Osteocyte (in vitro differentiated cells): ENCODE data around the gene FBXL7. TPM values are rescaled to one million over a fixed set of nuclear protein-coding genes. Genes with fewer than 3 reads are reported as not detected.

Experiments
- DNase-seq: peaks from one replicate; pipeline ENCODE4 v3.0.0; 2021; ENCODE audit warnings: mixed read lengths; ENCODE audit not compliant: unreplicated experiment; ENCODE audit errors: extremely low spot score
- H3K27ac Mint-ChIP-seq: one replicate; pipeline ENCODE4 v1.8.0; 2021; ENCODE audit warnings: mild to moderate bottlenecking, mixed read lengths; ENCODE audit not compliant: unreplicated experiment
- H3K27me3 Mint-ChIP-seq: one replicate; pipeline ENCODE4 v1.8.0; 2021; ENCODE audit warnings: mixed read lengths; ENCODE audit not compliant: unreplicated experiment
- H3K36me3 Mint-ChIP-seq: one replicate; pipeline ENCODE4 v1.8.0; 2021; ENCODE audit warnings: mixed read lengths; ENCODE audit not compliant: unreplicated experiment
- H3K4me1 Mint-ChIP-seq: one replicate; pipeline ENCODE4 v1.8.0; 2021; ENCODE audit warnings: mixed read lengths; ENCODE audit not compliant: unreplicated experiment
- H3K4me3 Mint-ChIP-seq: one replicate; pipeline ENCODE4 v1.8.0; 2021; ENCODE audit warnings: mild to moderate bottlenecking, moderate library complexity, mixed read lengths; ENCODE audit not compliant: unreplicated experiment
- H3K9me3 Mint-ChIP-seq: one replicate; pipeline ENCODE4 v1.8.0; 2021; ENCODE audit warnings: mixed read lengths; ENCODE audit not compliant: unreplicated experiment
- total RNA-seq: library from RNA; stranded (reverse); gene quantifications from 2 replicates; pipeline ENCODE4 v1.2.1, GENCODE V29; 2021
- TF ChIP-seq, protein P1 (sequence below): fragments of 200-600 bp; sonication (generic); IDR thresholded peaks from 2 replicates; pipeline ENCODE4 v1.5.0; 2021; ENCODE audit warnings: antibody characterized with exemption, mild to moderate bottlenecking, moderate library complexity

The FBXL7 gene
- total RNA-seq, 1 donor from 2014 or later = 28.4 TPM

DNA sequence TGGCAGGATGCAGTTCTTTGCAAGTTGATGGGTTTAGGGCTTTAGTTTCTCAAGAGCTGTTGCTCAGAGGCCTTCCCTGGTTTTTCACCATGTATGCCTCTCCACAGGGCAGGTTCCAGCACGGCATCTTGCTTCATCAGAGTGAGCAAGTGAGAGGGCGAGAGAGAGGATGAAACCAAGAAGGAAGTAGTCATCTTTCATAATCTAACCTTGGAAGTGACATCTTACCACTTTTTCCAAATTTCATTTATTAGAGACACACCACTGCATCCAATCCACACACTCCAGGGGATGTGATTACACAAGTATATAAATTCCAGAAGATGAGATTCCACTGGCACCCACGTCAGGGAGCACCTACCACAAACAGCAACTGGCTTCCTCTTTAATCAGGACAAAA, 385.2 kb downstream of the FBXL7 start:
- H3K9me3 Mint-ChIP-seq = no peaks in the 10 kb centered on the region
- H3K36me3 Mint-ChIP-seq = peaks cover 3% of the 10 kb centered on the region
- no peaks in the 10 kb centered on the region for H3K27me3 Mint-ChIP-seq
- no peak for DNase-seq
- peaks cover 2% of the 10 kb centered on the region for H3K4me1 Mint-ChIP-seq
- H3K4me3 Mint-ChIP-seq = no peak overlapping the region
- H3K27ac Mint-ChIP-seq = no peak overlapping the region
- TF ChIP-seq, protein P1, sequence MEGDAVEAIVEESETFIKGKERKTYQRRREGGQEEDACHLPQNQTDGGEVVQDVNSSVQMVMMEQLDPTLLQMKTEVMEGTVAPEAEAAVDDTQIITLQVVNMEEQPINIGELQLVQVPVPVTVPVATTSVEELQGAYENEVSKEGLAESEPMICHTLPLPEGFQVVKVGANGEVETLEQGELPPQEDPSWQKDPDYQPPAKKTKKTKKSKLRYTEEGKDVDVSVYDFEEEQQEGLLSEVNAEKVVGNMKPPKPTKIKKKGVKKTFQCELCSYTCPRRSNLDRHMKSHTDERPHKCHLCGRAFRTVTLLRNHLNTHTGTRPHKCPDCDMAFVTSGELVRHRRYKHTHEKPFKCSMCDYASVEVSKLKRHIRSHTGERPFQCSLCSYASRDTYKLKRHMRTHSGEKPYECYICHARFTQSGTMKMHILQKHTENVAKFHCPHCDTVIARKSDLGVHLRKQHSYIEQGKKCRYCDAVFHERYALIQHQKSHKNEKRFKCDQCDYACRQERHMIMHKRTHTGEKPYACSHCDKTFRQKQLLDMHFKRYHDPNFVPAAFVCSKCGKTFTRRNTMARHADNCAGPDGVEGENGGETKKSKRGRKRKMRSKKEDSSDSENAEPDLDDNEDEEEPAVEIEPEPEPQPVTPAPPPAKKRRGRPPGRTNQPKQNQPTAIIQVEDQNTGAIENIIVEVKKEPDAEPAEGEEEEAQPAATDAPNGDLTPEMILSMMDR = no peak

DNA sequence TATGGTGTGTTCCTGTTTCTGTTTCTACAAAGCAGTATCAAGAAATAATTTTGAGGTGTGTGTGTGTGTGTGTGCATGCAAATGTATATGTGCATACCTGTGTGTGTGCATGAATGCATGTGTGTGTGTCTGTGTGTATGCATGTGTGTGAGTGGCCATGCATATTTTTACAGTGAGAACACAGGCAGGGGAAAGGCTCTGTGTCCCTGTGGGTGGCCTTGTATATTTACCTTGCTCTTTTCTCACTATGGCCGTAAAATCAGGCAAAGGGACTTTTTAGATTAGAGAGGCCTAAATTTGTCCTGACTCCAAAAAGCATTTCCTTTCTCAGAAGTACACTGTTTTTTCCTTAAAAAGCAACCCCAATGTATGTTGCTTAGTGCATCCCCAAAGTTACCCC, 386.2 kb downstream of the FBXL7 start:
- Mint-ChIP-seq H3K4me1 (peaks cover 2% of the 10 kb centered on the region), H3K9me3 (no peaks in the 10 kb centered on the region), H3K4me3 (no peak overlapping the region), H3K36me3 (peaks cover 3% of the 10 kb centered on the region), H3K27me3 (no peaks in the 10 kb centered on the region), H3K27ac (no peak overlapping the region)
- TF ChIP-seq, protein P1 = no peak
- DNase-seq = no peak

DNA sequence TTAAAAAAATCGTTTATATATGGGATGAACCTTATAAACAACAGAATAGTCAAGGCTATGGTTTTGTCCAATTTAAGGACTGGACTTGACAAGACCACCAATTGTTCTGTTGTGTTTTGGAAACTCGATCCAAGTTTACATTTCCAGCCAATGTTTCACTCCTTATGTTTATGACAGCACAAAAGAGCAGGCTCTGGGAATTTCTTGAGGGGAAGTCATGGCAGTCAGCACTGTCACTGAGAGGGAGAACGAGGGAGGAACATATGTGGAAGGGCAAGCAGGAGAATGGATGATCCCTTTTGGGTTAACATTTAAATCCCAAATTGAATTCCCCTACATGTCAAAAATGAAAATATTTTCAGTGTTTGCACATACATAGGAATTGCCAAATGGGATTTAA, 387.1 kb downstream of the FBXL7 start:
- no peaks in the 10 kb centered on the region for H3K9me3 Mint-ChIP-seq

DNA sequence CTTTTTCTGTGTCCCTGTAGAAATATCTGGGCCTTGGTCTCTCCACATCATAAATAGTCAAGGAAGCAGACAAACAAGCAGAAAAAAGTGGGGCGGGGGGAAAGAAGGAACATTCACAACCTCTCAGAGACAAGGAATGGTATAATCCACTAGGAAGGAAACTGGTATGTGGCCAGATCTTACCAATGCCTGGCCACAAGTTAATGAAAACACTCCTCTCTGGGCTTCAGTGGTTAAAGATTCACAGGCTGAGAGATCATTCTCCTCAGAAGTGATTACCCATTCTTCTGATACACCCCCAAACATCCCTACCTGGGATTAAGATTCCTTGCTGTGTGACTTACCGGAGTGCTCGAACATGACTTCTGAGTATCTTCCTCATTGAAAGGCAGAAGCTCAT, 389.0 kb downstream of the FBXL7 start:
- no peak overlapping the region for H3K4me3 Mint-ChIP-seq

More for the DNA sequence above, 387.1 kb downstream of the FBXL7 start:
- no peaks in the 10 kb centered on the region for H3K27me3 Mint-ChIP-seq
- TF ChIP-seq, protein P1 = no peak
- H3K4me1 Mint-ChIP-seq = peaks cover 2% of the 10 kb centered on the region
- H3K36me3 Mint-ChIP-seq = peaks cover 3% of the 10 kb centered on the region
- no peak for DNase-seq
- no peak overlapping the region for H3K27ac Mint-ChIP-seq
- no peak overlapping the region for H3K4me3 Mint-ChIP-seq

DNA sequence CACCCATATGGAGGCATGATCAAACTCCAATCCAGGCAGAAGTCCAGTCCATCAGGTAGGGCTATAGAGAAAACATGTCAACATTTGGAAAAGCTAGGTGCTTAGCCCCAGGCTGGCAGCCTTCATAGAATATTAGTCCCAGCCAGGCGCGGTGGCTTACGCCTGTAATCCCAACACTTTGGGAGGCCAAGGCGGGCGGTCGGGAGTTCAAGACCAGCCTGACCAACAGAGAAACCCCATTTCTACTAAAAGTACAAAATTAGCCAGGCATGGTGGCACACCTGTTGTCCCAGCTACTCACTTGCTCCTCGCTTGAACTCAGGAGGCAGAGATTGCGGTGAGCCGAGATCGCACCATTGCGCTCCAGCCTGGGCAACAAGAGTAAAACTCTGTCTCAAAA, 393.9 kb downstream of the FBXL7 start:
- no peaks in the 10 kb centered on the region for H3K27me3 Mint-ChIP-seq
- no peaks in the 10 kb centered on the region for H3K4me1 Mint-ChIP-seq
- no peak overlapping the region for H3K27ac Mint-ChIP-seq
- H3K9me3 Mint-ChIP-seq = no peaks in the 10 kb centered on the region
- no peaks in the 10 kb centered on the region for H3K36me3 Mint-ChIP-seq
- TF ChIP-seq, protein P1 = no peak
- no peak for DNase-seq
- H3K4me3 Mint-ChIP-seq = no peak overlapping the region

More for the DNA sequence above, 389.0 kb downstream of the FBXL7 start:
- peaks cover 3% of the 10 kb centered on the region for H3K36me3 Mint-ChIP-seq
- DNase-seq = no peak
- H3K27ac Mint-ChIP-seq = no peak overlapping the region
- H3K27me3 Mint-ChIP-seq = no peaks in the 10 kb centered on the region
- peaks cover 2% of the 10 kb centered on the region for H3K4me1 Mint-ChIP-seq
- TF ChIP-seq, protein P1 = no peak
- H3K9me3 Mint-ChIP-seq = no peaks in the 10 kb centered on the region
